Measurements from ENCODE around the gene RGS9. TPM values are rescaled to one million over a fixed set of nuclear protein-coding genes. Genes with fewer than 3 reads are reported as not detected.
"Not testable (repeated sequence)": the region's sequence is repeated elsewhere in the genome, so short reads cannot be mapped to it uniquely, and the experiment has no call there.

Gene RGS9
- total RNA-seq: 10 to 100 TPM in 1 of 4 donors, 1 to 10 TPM in 3; 4.0 to 25.6 (median 7.9) TPM

DNA sequence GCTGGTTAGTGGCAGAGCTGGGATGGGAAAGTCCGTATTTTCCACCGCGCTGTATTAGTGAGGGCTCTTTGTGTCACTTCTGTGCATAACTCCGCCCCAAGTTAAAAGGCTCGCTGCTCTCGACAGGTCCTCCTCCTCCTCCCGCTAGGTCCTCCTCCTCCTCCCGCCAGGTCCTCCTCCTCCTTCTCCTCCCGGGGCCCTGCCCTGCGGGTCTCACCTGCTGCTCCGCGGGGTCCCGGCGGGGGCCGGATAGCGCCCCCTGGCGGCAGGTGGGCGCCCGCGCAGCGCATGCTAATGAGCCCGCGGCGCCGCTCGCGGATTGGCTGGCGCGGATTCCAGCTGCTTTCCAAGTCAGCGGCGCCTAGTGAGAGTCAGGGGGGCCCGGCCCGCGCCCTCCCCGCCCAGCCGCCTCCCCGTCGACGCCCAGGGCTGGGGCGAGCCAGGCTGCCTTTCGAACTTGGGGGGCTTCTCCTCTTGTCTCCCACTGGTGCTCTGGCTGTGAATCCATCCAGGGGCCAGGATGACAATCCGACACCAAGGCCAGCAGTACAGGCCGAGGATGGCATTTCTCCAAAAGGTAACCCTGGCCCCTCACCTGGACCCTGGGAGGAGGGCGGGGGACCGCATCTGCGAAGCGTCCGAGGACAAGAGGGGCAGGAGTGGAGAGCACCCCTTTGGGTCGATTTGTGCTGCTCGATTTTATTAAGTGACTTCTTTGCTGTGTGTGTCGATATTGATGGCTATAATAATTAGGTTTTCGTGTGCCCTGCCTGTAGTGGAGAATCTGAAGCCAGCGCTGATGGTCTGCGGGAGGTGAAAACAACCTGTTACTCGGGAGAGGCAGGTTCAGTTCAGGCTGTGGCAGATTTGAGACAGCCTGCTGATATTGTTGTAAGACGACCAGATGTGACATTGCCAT is at the start of gene RGS9:
Gene RGS9, plus strand, starts transcription at position 350 of the 919 bp plus-strand sequence. Its CDS starts 171 bp downstream, at position 521.
- H3K27ac ChIP-seq: peak within 1 kb of the TSS in 1 of 4 donors; percentile 43
- peak within 1 kb of the TSS; percentile 32 to 60 (median 41) for H3K4me3 ChIP-seq
- no peaks in the 10 kb centered on the region for H3K36me3 ChIP-seq
- no peaks in the 10 kb centered on the region for H3K9me3 ChIP-seq
- no peaks in the 10 kb centered on the region for H3K27me3 ChIP-seq
- no peak for TF ChIP-seq POLR2A (IDR thresholded peaks at IDR 0.05)
- TF ChIP-seq, protein P1, sequence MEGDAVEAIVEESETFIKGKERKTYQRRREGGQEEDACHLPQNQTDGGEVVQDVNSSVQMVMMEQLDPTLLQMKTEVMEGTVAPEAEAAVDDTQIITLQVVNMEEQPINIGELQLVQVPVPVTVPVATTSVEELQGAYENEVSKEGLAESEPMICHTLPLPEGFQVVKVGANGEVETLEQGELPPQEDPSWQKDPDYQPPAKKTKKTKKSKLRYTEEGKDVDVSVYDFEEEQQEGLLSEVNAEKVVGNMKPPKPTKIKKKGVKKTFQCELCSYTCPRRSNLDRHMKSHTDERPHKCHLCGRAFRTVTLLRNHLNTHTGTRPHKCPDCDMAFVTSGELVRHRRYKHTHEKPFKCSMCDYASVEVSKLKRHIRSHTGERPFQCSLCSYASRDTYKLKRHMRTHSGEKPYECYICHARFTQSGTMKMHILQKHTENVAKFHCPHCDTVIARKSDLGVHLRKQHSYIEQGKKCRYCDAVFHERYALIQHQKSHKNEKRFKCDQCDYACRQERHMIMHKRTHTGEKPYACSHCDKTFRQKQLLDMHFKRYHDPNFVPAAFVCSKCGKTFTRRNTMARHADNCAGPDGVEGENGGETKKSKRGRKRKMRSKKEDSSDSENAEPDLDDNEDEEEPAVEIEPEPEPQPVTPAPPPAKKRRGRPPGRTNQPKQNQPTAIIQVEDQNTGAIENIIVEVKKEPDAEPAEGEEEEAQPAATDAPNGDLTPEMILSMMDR (IDR thresholded peaks at IDR 0.05): peak; percentile 92 to 100 (median 98)
- H3K4me1 ChIP-seq: no peaks in the 10 kb centered on the region
- DNase-seq: peak; percentile 77 to 92 (median 90)

DNA sequence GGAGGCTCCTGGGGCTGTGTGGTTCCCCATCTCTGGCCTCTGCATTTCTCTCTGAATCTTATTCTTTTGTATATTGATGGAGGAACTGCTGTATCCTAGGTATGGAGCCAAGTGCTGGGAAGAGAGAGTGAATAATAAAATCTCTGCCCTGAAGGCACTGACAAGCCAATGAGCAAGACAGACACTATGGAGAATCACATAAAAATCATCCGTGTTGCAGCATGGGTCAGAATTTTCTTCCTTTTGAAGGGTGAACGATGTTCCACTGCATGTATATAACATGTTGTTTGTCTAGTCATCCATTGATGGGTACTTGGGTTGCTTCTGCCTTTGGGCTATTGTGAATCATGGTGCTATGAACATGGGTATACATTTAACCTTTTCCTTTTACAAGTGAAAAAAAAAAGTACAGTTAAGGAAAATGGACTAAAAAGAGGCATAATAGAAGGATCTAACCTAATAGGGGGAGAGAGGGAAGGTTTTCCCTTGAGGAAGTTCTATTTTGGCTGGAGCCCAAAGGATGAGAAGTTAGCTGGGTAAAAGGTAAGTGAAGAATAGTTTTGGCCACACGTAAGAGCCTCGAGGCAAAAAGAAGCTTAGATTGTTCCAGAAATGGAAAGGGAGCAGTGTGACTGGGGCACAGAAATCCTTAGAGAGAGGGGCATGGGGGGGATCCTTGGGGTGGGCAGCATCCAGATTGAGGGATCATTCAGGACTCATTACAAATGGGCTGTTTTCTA is 48.4 kb upstream of the RGS9 start:
- Histone ChIP-seq H3K36me3 (no peaks in the 10 kb centered on the region), H3K4me3 (no peak overlapping the region), H3K9me3 (no peaks in the 10 kb centered on the region), H3K27ac (peak overlapping the region in 1 of 4 donors; percentile 73), H3K27me3 (no peaks in the 10 kb centered on the region), H3K4me1 (peaks cover 0 to 12% (median 0%) of the 10 kb centered on the region in 4 donors)
- DNase-seq: no peak
- TF ChIP-seq POLR2A (IDR thresholded peaks at IDR 0.05): no peak
- TF ChIP-seq, protein P1 (IDR thresholded peaks at IDR 0.05): no peak

DNA sequence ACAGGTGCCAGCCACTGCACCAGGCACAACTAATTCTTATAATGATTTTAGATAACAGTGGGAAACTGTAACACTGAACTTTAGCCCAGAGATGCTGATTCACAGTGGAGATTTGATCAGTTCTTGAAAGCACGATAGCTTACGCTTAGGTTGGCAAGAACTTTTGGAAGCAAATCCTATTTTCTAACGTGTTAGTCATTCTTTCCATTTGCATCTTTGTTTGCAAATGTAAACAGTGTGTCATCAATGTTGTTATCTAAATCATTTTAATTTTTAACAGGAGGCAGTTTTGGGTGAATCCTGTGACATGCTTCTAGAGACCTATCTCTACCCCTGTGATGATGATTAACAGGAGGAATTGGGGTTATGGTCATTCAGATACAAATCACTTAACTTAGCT is 44.9 kb upstream of the RGS9 start:
- DNase-seq: no peak
- Histone ChIP-seq H3K27ac (peak overlapping the region in 2 of 4 donors; percentile 38 to 41), H3K9me3 (no peaks in the 10 kb centered on the region), H3K27me3 (no peaks in the 10 kb centered on the region), H3K36me3 (no peaks in the 10 kb centered on the region), H3K4me1 (peaks cover 0 to 12% (median 0%) of the 10 kb centered on the region in 4 donors), H3K4me3 (no peak overlapping the region)
- TF ChIP-seq POLR2A (IDR thresholded peaks at IDR 0.05): no peak
- TF ChIP-seq, protein P1 (IDR thresholded peaks at IDR 0.05): no peak

DNA sequence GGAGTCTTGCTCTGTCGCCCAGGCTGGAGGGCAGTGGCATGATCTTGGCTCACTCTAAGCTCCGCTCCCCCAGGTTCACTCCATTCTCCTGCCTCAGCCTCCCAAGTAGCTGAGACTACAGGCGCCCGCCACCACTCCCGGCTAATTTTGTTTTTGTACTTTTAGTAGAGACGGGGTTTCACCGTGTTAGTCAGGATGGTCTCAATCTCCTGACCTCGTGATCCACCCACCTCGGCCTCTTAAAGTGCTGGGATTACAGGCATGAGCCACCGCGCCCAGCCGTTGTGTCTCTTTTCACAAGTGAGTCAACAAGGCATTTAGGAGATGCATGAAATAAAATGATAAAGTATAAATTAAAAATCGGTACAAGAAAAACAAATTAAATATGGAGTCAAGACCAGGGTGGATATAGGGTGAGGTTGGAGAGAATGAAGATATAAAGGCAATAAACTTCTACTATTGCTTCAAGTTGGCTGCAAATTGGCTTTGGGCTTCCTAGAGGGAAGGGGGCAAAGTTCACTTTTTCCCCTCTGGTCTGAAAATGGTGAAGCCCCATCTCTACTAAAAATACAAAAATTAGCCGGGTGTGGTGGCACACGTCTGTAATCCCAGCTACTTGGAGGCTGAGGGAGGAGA is 44.3 kb upstream of the RGS9 start:
- H3K4me3 ChIP-seq, DNase-seq: not testable (repeated sequence)
- H3K27ac ChIP-seq: peak overlapping the region in 2 of 4 donors; percentile 38 to 41

DNA sequence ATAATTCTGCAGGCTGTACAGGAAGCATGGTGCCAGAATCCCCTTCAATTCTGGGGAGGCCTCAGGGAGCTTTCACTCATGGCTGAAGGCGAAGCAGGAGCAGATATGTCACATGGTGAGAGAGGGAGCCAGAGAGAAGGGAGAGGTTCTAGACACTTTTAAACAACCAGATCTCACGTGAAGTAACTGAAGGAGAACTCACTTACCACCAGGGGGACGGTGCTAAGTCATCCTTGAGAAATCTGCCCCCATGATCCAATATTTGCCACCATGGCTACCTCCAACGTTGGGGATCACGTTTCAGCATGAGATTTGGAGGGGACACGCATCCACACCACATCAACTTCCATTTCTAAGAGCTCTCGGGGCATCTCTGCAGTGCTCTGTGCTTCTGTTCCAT is 43.2 kb upstream of the RGS9 start:
- TF ChIP-seq, protein P1 (IDR thresholded peaks at IDR 0.05): peak in 1 of 6 experiments; percentile 20
- TF ChIP-seq POLR2A (IDR thresholded peaks at IDR 0.05): no peak
- DNase-seq: no peak
- Histone ChIP-seq H3K27ac (no peak overlapping the region), H3K4me1 (peaks cover 0 to 6% (median 0%) of the 10 kb centered on the region in 4 donors), H3K4me3 (no peak overlapping the region), H3K27me3 (no peaks in the 10 kb centered on the region), H3K9me3 (no peaks in the 10 kb centered on the region), H3K36me3 (no peaks in the 10 kb centered on the region)

More for the DNA sequence above, 44.3 kb upstream of the RGS9 start:
- H3K4me1 ChIP-seq: peaks cover 0 to 12% (median 0%) of the 10 kb centered on the region in 4 donors
- not testable (repeated sequence) for H3K9me3 ChIP-seq, H3K36me3 ChIP-seq, H3K27me3 ChIP-seq

Measured in Peyer's patch (tissue), 4 donors.